Duodenal mucosa (tissue), 2 donors: ENCODE data around the gene AFG1L.
"Not testable (repeated sequence)": the region's sequence is repeated elsewhere in the genome, so short reads cannot be mapped to it uniquely, and the experiment has no call there.

Source experiments
- H3K27ac ChIP-seq: one replicate; pipeline ENCODE4 v1.7.0; 2013; ENCODE audit warnings: low read depth, low read length
- H3K27me3 ChIP-seq, 2 donors: one replicate each; pipeline ENCODE4 v1.7.0; 2013; ENCODE audit warnings: low read length in 2 of 2, control low read depth in 1 of 2; ENCODE audit not compliant: insufficient read depth in 2 of 2, control insufficient read depth in 1 of 2
- H3K36me3 ChIP-seq, 2 donors: one replicate each; pipeline ENCODE4 v1.7.0; 2013; ENCODE audit warnings: low read length in 2 of 2, control low read depth in 1 of 2; ENCODE audit not compliant: insufficient read depth in 2 of 2, control insufficient read depth in 1 of 2
- H3K4me1 ChIP-seq, 2 donors: one replicate each; pipeline ENCODE4 v1.7.0; 2013; ENCODE audit warnings: low read length in 2 of 2, control low read depth in 1 of 2; ENCODE audit not compliant: insufficient read depth in 2 of 2, control insufficient read depth in 1 of 2
- H3K4me3 ChIP-seq, 2 donors: one replicate each; pipeline ENCODE4 v1.7.0; 2013; ENCODE audit warnings: low read length in 2 of 2, low read depth in 1 of 2
- H3K9ac ChIP-seq, 2 donors: one replicate each; pipeline ENCODE4 v1.7.0; 2013; ENCODE audit warnings: low read length in 2 of 2, low read depth in 1 of 2
- H3K9me3 ChIP-seq, 2 donors: one replicate each; pipeline ENCODE4 v1.7.0; 2013; ENCODE audit warnings: low read length in 2 of 2, control low read depth in 1 of 2; ENCODE audit not compliant: control insufficient read depth in 1 of 2

The AFG1L gene

GRCh38 chr6:108442770-108443520 lies 148.1 kb downstream of the AFG1L start:
- H3K9me3 ChIP-seq = no peaks in the 10 kb centered on the region
- no peak overlapping the region for H3K4me3 ChIP-seq
- no peaks in the 10 kb centered on the region for H3K36me3 ChIP-seq
- H3K27ac ChIP-seq = no peak overlapping the region
- H3K27me3 ChIP-seq = no peaks in the 10 kb centered on the region
- no peaks in the 10 kb centered on the region for H3K4me1 ChIP-seq
- H3K9ac ChIP-seq = no peak overlapping the region

DNA sequence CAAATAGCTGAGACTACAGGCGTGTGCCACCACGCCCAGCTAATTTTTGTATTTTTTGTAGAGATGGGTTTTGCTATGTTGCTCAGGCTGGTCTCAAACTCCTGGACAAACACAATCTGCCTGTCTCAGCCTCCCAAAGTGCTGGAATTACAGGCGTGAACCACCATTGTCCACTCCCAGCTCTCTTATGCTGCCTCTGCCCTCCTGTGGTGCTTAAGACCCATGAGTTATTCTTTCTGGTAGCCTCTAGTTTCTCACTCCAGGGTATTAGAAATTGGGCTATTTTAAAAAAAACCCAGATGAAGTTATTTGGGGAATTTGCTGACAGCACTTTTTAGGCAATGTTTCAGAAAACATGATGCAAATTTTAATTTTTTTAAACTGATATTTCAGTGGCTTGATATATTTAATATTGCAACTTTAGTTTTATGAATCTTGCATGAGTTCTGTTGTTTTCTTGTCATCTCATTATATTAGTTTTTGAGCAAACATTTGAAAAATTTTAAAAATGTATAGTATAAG lies 151.8 kb downstream of the AFG1L start:
- Histone ChIP-seq H3K9ac (no peak overlapping the region), H3K27me3 (no peaks in the 10 kb centered on the region), H3K27ac (no peak overlapping the region), H3K36me3 (no peaks in the 10 kb centered on the region), H3K4me3 (no peak overlapping the region), H3K4me1 (no peaks in the 10 kb centered on the region), H3K9me3 (no peaks in the 10 kb centered on the region)

- no peak overlapping the region for H3K9ac ChIP-seq
- H3K9me3 ChIP-seq = no peaks in the 10 kb centered on the region
- H3K27me3 ChIP-seq = no peaks in the 10 kb centered on the region
- no peaks in the 10 kb centered on the region for H3K36me3 ChIP-seq
- H3K4me1 ChIP-seq = peaks cover 0 to 2% of the 10 kb centered on the region in 2 donors
- no peak overlapping the region for H3K4me3 ChIP-seq
- no peak overlapping the region for H3K27ac ChIP-seq
These were observed 153.6 kb downstream of the AFG1L start for GRCh38 chr6:108448481-108448880.

- H3K4me1 ChIP-seq, H3K27ac ChIP-seq, H3K4me3 ChIP-seq, H3K27me3 ChIP-seq, H3K9me3 ChIP-seq, H3K36me3 ChIP-seq, H3K9ac ChIP-seq: not testable (repeated sequence)
These were observed 154.9 kb downstream of the AFG1L start for GRCh38 chr6:108449717-108450116.

- H3K4me3 ChIP-seq = no peak overlapping the region
- no peak overlapping the region for H3K27ac ChIP-seq
- H3K9me3 ChIP-seq = no peaks in the 10 kb centered on the region
- no peak overlapping the region for H3K9ac ChIP-seq
- no peaks in the 10 kb centered on the region for H3K27me3 ChIP-seq
- peaks cover 7 to 8% of the 10 kb centered on the region in 2 donors for H3K4me1 ChIP-seq
- H3K36me3 ChIP-seq = no peaks in the 10 kb centered on the region
These were observed 157.0 kb downstream of the AFG1L start for GRCh38 chr6:108451816-108452215.

GRCh38 chr6:108452711-108453195 lies 157.9 kb downstream of the AFG1L start:
- Histone ChIP-seq H3K36me3 (no peaks in the 10 kb centered on the region), H3K27me3 (no peaks in the 10 kb centered on the region), H3K9ac (no peak overlapping the region), H3K4me3 (no peak overlapping the region), H3K9me3 (no peaks in the 10 kb centered on the region), H3K27ac (no peak overlapping the region), H3K4me1 (peaks cover 7 to 8% of the 10 kb centered on the region in 2 donors)

GRCh38 chr6:108453601-108454185 lies 158.8 kb downstream of the AFG1L start:
- Histone ChIP-seq H3K4me3 (no peak overlapping the region), H3K36me3 (no peaks in the 10 kb centered on the region), H3K9ac (no peak overlapping the region), H3K4me1 (peaks cover 7 to 8% of the 10 kb centered on the region in 2 donors), H3K27ac (no peak overlapping the region), H3K27me3 (no peaks in the 10 kb centered on the region), H3K9me3 (no peaks in the 10 kb centered on the region)

DNA sequence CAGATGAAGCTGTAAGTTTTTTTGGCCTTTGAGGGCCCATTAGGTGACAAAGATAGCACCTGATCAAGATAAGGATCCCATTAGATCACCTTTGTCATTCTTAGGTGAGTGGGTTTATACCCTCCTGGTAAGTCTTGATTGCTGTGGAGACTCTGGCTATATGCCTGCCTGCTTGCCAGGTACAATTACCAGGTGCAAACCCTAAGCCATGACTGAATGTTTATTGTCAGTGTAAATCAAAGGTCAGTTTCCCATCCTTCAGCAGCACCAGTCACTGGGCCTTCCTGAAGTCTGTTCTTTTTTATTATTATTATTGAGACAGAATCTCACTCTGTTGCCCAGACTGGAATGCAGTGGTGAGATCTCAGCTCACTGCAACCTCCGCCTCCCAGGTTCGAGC lies 159.5 kb downstream of the AFG1L start:
- no peaks in the 10 kb centered on the region for H3K27me3 ChIP-seq
- H3K9me3 ChIP-seq = no peaks in the 10 kb centered on the region
- H3K9ac ChIP-seq = no peak overlapping the region
- peaks cover 7 to 8% of the 10 kb centered on the region in 2 donors for H3K4me1 ChIP-seq
- no peaks in the 10 kb centered on the region for H3K36me3 ChIP-seq
- H3K27ac ChIP-seq = no peak overlapping the region
- H3K4me3 ChIP-seq = no peak overlapping the region

GRCh38 chr6:108455688-108456087 lies 160.8 kb downstream of the AFG1L start:
- no peaks in the 10 kb centered on the region for H3K36me3 ChIP-seq
- no peaks in the 10 kb centered on the region for H3K9me3 ChIP-seq
- H3K4me1 ChIP-seq = peaks cover 7 to 8% of the 10 kb centered on the region in 2 donors
- H3K27me3 ChIP-seq = no peaks in the 10 kb centered on the region
- no peak overlapping the region for H3K9ac ChIP-seq
- H3K4me3 ChIP-seq = no peak overlapping the region
- no peak overlapping the region for H3K27ac ChIP-seq

DNA sequence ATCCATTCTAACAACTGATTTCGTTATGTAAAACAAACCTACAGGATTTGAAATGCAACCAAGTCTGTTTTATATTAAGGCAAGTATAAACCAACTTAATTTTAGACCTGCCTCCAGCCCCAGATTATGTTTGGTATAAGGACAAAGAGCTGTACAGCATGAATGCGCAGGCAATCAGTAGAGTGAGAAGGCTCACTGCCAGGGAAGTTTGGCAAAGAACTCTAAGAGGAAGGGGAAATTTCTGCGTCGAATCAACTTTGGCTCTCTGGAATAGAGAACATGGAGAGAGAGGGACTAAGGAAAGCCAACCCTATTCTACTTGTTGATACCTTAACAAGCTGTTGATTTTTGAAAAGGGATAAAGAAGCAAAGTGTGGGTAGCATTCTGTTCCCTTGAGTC lies 168.9 kb downstream of the AFG1L start:
- no peaks in the 10 kb centered on the region for H3K27me3 ChIP-seq
- no peak overlapping the region for H3K4me3 ChIP-seq
- no peaks in the 10 kb centered on the region for H3K36me3 ChIP-seq
- no peaks in the 10 kb centered on the region for H3K9me3 ChIP-seq
- no peaks in the 10 kb centered on the region for H3K4me1 ChIP-seq
- H3K9ac ChIP-seq = no peak overlapping the region
- no peak overlapping the region for H3K27ac ChIP-seq
